Endodermal cell (in vitro differentiated cells): ENCODE data around the gene PITPNC1. TPM values are rescaled to one million over a fixed set of nuclear protein-coding genes. Genes with fewer than 3 reads are reported as not detected.
A peak's percentile ranks its signal among the peaks of the same experiment; 100 is the strongest.

ENCODE experiments used
- DNase-seq: peaks from one replicate; pipeline ENCODE4 v3.0.0-alpha.2; 2017
- H3K27ac ChIP-seq: 2 replicates; pipeline ENCODE4 v1.5.1; 2013; ENCODE audit warnings: mild to moderate bottlenecking, low read depth, low read length, moderate library complexity
- H3K27me3 ChIP-seq: 2 replicates; pipeline ENCODE4 v1.6.1; 2013; ENCODE audit warnings: mild to moderate bottlenecking, low read length, moderate library complexity; ENCODE audit not compliant: insufficient read depth, control insufficient read depth, poor library complexity, severe bottlenecking
- H3K36me3 ChIP-seq: 2 replicates; pipeline ENCODE4 v1.7.0; 2013; ENCODE audit warnings: mild to moderate bottlenecking, low read length, moderate library complexity; ENCODE audit not compliant: control insufficient read depth, insufficient read depth
- H3K4me1 ChIP-seq: one replicate; pipeline ENCODE4 v1.7.0; 2013; ENCODE audit warnings: low read length; ENCODE audit not compliant: control insufficient read depth, insufficient read depth
- H3K4me3 ChIP-seq: 2 replicates; pipeline ENCODE4 v1.5.1; 2013; ENCODE audit warnings: mild to moderate bottlenecking, low read length, moderate library complexity
- H3K9ac ChIP-seq: 2 replicates; pipeline ENCODE4 v1.6.1; 2013; ENCODE audit warnings: mild to moderate bottlenecking, low read length, moderate library complexity; ENCODE audit not compliant: poor library complexity, severe bottlenecking; ENCODE audit errors: extremely low read depth
- H3K9me3 ChIP-seq: 2 replicates; pipeline ENCODE4 v1.6.1; 2013; ENCODE audit warnings: mild to moderate bottlenecking, low read length, moderate library complexity; ENCODE audit not compliant: control insufficient read depth
- H3K27ac Mint-ChIP-seq: 2 replicates; pipeline ENCODE4 v1.8.0; 2020; ENCODE audit warnings: mixed read lengths
- H3K27me3 Mint-ChIP-seq: 2 replicates; pipeline ENCODE4 v1.8.0; 2021; ENCODE audit warnings: mild to moderate bottlenecking, mixed read lengths; ENCODE audit not compliant: insufficient read depth
- H3K36me3 Mint-ChIP-seq: 2 replicates; pipeline ENCODE4 v1.8.0; 2020; ENCODE audit warnings: low read depth, mixed read lengths
- H3K4me1 Mint-ChIP-seq: 2 replicates; pipeline ENCODE4 v1.8.0; 2020; ENCODE audit warnings: mixed read lengths
- H3K4me3 Mint-ChIP-seq: 2 replicates; pipeline ENCODE4 v1.8.0; 2020; ENCODE audit warnings: mild to moderate bottlenecking, moderate library complexity, mixed read lengths
- H3K9me3 Mint-ChIP-seq: 2 replicates; pipeline ENCODE4 v1.8.0; 2020; ENCODE audit warnings: mild to moderate bottlenecking, mixed read lengths
- WGBS, 2 experiments: methylation state at CpG; one replicate each; pipeline versions ENCODE4 v1.1.5 to v1.1.7; 2013; ENCODE audit warnings: missing lambda C conversion rate in 2 of 2, mixed read lengths in 1 of 2; ENCODE audit not compliant: insufficient coverage in 1 of 2, insufficient read length in 1 of 2; 5-methylcytosine and 5-hydroxymethylcytosine counted together
- total RNA-seq, 2 donors: library from RNA; stranded (reverse); fragmentation: NEBNext Ultra II Directional in 1 of 2; extraction: Animal tissue kit (Norgen Biotek cat#: 25700) in 1 of 2; gene quantifications; 2 replicates in 1 of 2; 3 replicates in 1 of 2; pipeline ENCODE4 v1.2.1, GENCODE V29; 2021
- TF ChIP-seq, protein P1 (sequence below): fragments of 200-600 bp; sonication (generic); conservative IDR thresholded peaks from 2 replicates; pipeline ENCODE4 v1.5.0; 2021; ENCODE audit warnings: antibody characterized with exemption, mild to moderate bottlenecking

The PITPNC1 gene
- total RNA-seq, 2 donors from 2014 or later, result 28.9 to 36.4 TPM

DNA sequence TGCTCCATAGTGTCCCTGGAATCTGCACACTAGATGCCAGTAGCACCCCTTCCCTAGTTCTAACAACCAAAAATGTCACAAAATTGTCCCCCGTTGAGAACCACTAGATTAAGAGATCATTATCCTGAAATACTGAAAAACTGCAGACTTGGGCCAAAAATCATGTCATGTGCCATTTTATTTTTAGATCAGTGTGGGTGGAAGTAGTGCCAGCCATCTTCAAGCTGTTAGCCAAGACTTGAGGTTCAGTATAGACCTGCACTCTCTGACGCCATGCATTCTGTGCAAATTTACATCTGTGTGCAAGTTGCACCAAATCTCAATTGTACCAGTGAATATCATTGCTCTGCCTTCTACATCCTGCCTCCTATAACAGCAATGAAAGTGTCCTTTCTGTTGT is 309.2 kb downstream of the PITPNC1 start:
- no peaks in the 10 kb centered on the region for H3K27me3 Mint-ChIP-seq
- TF ChIP-seq, protein P1, sequence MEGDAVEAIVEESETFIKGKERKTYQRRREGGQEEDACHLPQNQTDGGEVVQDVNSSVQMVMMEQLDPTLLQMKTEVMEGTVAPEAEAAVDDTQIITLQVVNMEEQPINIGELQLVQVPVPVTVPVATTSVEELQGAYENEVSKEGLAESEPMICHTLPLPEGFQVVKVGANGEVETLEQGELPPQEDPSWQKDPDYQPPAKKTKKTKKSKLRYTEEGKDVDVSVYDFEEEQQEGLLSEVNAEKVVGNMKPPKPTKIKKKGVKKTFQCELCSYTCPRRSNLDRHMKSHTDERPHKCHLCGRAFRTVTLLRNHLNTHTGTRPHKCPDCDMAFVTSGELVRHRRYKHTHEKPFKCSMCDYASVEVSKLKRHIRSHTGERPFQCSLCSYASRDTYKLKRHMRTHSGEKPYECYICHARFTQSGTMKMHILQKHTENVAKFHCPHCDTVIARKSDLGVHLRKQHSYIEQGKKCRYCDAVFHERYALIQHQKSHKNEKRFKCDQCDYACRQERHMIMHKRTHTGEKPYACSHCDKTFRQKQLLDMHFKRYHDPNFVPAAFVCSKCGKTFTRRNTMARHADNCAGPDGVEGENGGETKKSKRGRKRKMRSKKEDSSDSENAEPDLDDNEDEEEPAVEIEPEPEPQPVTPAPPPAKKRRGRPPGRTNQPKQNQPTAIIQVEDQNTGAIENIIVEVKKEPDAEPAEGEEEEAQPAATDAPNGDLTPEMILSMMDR, result no peak
- peaks cover 5% of the 10 kb centered on the region for H3K4me1 Mint-ChIP-seq

GRCh38 chr17:67687511-67687910 is 310.4 kb downstream of the PITPNC1 start:
- Mint-ChIP-seq H3K9me3 (no peaks in the 10 kb centered on the region), H3K4me3 (no peak overlapping the region), H3K27me3 (no peaks in the 10 kb centered on the region), H3K36me3 (peaks cover 13% of the 10 kb centered on the region), H3K27ac (no peak overlapping the region), H3K4me1 (peaks cover under 1% of the 10 kb centered on the region)
- no peak overlapping the region for H3K4me3 ChIP-seq
- no peaks in the 10 kb centered on the region for H3K9me3 ChIP-seq
- no peak overlapping the region for H3K9ac ChIP-seq
- H3K27me3 ChIP-seq, result no peaks in the 10 kb centered on the region
- peak overlapping the region; percentile 4 for H3K27ac ChIP-seq
- TF ChIP-seq, protein P1, result no peak
- H3K4me1 ChIP-seq, result no peaks in the 10 kb centered on the region
- DNase-seq, result no peak
- WGBS, 2 experiments, result 83 to 87% methylated on average over 2 of the region's 2 CpGs
- H3K36me3 ChIP-seq, result peaks cover 4% of the 10 kb centered on the region

More for the DNA sequence above, 309.2 kb downstream of the PITPNC1 start:
- H3K4me3 Mint-ChIP-seq, result no peak overlapping the region
- H3K27ac Mint-ChIP-seq, result no peak overlapping the region
- Histone ChIP-seq H3K27ac (no peak overlapping the region), H3K36me3 (no peaks in the 10 kb centered on the region), H3K9me3 (no peaks in the 10 kb centered on the region), H3K4me3 (no peak overlapping the region), H3K9ac (no peak overlapping the region), H3K27me3 (no peaks in the 10 kb centered on the region), H3K4me1 (no peaks in the 10 kb centered on the region)
- no peaks in the 10 kb centered on the region for H3K9me3 Mint-ChIP-seq
- H3K36me3 Mint-ChIP-seq, result peaks cover 10% of the 10 kb centered on the region
- no peak for DNase-seq
- WGBS, 2 experiments, result 88 to 94% methylated on average over 2 of the region's 2 CpGs

GRCh38 chr17:67689534-67690177 is 312.6 kb downstream of the PITPNC1 start:
- no peak overlapping the region for H3K27ac ChIP-seq
- H3K4me1 ChIP-seq, result no peaks in the 10 kb centered on the region
- Mint-ChIP-seq H3K27me3 (no peaks in the 10 kb centered on the region), H3K9me3 (no peaks in the 10 kb centered on the region), H3K36me3 (peaks cover 26% of the 10 kb centered on the region), H3K27ac (no peak overlapping the region), H3K4me3 (no peak overlapping the region), H3K4me1 (no peaks in the 10 kb centered on the region)
- no peak overlapping the region for H3K9ac ChIP-seq
- H3K27me3 ChIP-seq, result no peaks in the 10 kb centered on the region
- peaks cover 19% of the 10 kb centered on the region for H3K36me3 ChIP-seq
- TF ChIP-seq, protein P1, result peak; percentile 87
- DNase-seq, result peak; percentile 70
- no peak overlapping the region for H3K4me3 ChIP-seq
- peaks cover 11% of the 10 kb centered on the region for H3K9me3 ChIP-seq
- 56 to 80% methylated on average over 2 of the region's 2 CpGs for WGBS, 2 experiments
